Fibroblast of the aortic adventitia (primary cell): Measurements from ENCODE around the gene DLD. TPM values are rescaled to one million over a fixed set of nuclear protein-coding genes. Genes with fewer than 3 reads are reported as not detected.

ENCODE experiments used
- DNase-seq: peaks from one replicate; pipeline ENCODE4 v3.0.0-alpha.2; 2010; ENCODE audit warnings: low read depth
- H3K4me3 ChIP-seq: 2 replicates; pipeline ENCODE4 v1.5.1; 2011; ENCODE audit warnings: low read depth, mild to moderate bottlenecking, control low read depth, low read length, moderate library complexity
- CTCF ChIP-seq: IDR thresholded peaks from 2 replicates; pipeline ENCODE4 v1.5.1; 2011; ENCODE audit warnings: mild to moderate bottlenecking, low read length, control low read depth, inconsistent platforms; ENCODE audit not compliant: insufficient read depth
- total RNA-seq: library from RNA; depleted of rRNA; stranded (reverse); fragments of >200 nt; gene quantifications from 2 replicates; pipeline ENCODE4 v1.2.3, GENCODE V29; 2012; ENCODE audit warnings: low replicate concordance

DLD gene
- total RNA-seq, 1 donor = 71.9 TPM

DNA sequence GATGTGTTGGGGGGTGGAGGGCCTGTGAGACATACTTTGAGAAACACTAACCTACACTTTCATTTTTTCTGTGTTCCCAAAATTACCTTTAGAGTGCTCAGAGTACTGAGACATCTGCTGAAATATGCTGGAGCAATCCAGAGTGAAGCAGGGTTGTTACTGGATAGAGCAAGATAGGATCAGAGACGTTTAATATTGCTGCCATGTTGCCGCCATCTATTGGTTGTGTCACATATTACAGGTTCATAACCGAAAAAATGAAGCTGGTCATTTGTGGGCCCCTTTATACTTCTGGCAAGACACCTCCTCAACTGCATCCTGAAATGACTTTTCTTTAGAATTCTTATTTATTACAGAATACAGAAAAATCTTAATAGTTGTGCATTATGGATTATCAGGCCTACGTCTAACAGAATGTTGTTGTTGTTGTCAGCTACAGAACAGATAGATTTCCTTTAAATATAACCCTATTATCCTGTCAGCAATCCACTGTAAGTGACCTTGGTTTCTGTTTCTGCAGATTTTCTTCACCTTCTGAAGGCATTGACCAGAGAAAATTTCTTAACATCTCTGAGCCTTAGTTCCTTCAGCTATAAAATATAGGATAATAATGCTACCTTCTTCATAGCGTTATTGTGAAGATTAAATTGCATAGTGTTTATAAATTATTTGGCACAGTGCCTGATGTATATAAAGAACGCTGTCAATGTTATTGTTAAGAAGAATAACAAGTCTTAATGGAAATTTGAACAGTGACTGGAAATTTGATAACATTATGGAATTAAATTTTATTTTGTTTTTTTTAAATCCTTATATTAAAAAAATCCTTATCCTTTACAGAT lies 16.2 kb upstream of the DLD start:
- no peak overlapping the region for H3K4me3 ChIP-seq
- TF ChIP-seq CTCF = peak; percentile 78
- peak; percentile 75 for DNase-seq

GRCh38 chr7:107876916-107877315 lies 14.1 kb upstream of the DLD start:
- no peak for DNase-seq
- H3K4me3 ChIP-seq = no peak overlapping the region
- TF ChIP-seq CTCF = no peak

- no peak overlapping the region for H3K4me3 ChIP-seq
- no peak for TF ChIP-seq CTCF
- DNase-seq = no peak
Measured at GRCh38 chr7:107877731-107878382, 13.1 kb upstream of the DLD start.

- TF ChIP-seq CTCF = no peak
- H3K4me3 ChIP-seq = no peak overlapping the region
- no peak for DNase-seq
Measured at GRCh38 chr7:107878636-107879035, 12.3 kb upstream of the DLD start.

- no peak overlapping the region for H3K4me3 ChIP-seq
- DNase-seq = peak; percentile 67
- TF ChIP-seq CTCF = peak; percentile 83
Measured at GRCh38 chr7:107879400-107880035, 11.5 kb upstream of the DLD start.

DNA sequence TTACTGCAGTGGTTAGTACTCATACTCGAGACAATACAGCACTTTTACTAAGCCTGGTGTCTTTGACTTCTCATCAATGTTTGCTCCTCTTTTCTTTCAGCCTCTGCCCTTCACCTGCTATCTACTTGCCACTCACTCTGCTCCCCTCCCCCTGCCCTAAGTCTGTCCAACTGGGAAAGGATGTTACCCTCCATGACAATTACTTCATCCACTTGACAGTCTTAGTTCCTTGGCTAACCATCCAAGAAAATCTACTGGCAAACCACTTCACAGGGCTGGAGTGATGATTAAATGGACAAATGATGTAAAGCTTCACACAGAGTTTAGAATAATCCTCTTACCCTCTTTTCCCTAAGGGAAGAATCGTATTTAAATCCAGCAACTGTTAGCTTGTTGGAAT lies 8.2 kb upstream of the DLD start:
- TF ChIP-seq CTCF = no peak
- no peak for DNase-seq
- no peak overlapping the region for H3K4me3 ChIP-seq
